T-cell (primary cell): ENCODE data around the gene SAMD4A. TPM values are rescaled to one million over a fixed set of nuclear protein-coding genes. Genes with fewer than 3 reads are reported as not detected.

ENCODE experiments used
- ATAC-seq, 4 experiments: fragments of 200-7000 bp in 3 of 4; fragments of 150-1000 bp in 1 of 4; cut with Tn5 transposase; replicated peaks in 1 of 4; 1 replicate in 3 of 4; 2 replicates in 1 of 4; pipeline ENCODE4 v1.10.0; 2021; ENCODE audit warnings: moderate library complexity in 3 of 4, mild to moderate bottlenecking in 2 of 4, moderate number of reproducible peaks in 1 of 4
- CTCF ChIA-PET, 2 donors: fragments of 300-600 bp; sonication (Branson Sonifier 250); formaldehyde crosslinking; loops; one replicate each; lab custom pipeline; 2022; ENCODE audit warnings: antibody characterized with exemption in 2 of 2; lab: Charles Lee
- POLR2A ChIA-PET, 2 donors: fragments of 300-600 bp; sonication (Branson Sonifier 250); formaldehyde crosslinking; loops; one replicate each; lab custom pipeline; 2022; ENCODE audit warnings: antibody characterized with exemption in 2 of 2; lab: Charles Lee
- DNase-seq, 35 experiments: peaks; one replicate each; pipeline versions ENCODE4 v3.0.0 to v3.0.0-alpha.2; 2013 to 2023
- H3K27ac ChIP-seq: one replicate; pipeline ENCODE4 v1.5.1; 2013; ENCODE audit warnings: low read length
- H3K27me3 ChIP-seq, 2 experiments: replicated peaks in 1 of 2; 1 replicate in 1 of 2; 2 replicates in 1 of 2; pipeline versions ENCODE4 v1.6.1 to v1.7.0; 2013; ENCODE audit warnings: low read length in 1 of 2, mixed read lengths in 1 of 2; ENCODE audit not compliant: control insufficient read depth in 2 of 2, insufficient read depth in 2 of 2; ENCODE audit errors: extremely low read depth in 1 of 2
- H3K36me3 ChIP-seq, 2 donors: 1 replicate in 1 of 2; 2 replicates in 1 of 2; pipeline versions ENCODE4 v1.6.1 to v1.7.0; 2013; ENCODE audit warnings: low read length in 1 of 2; ENCODE audit not compliant: control insufficient read depth in 2 of 2, insufficient read depth in 1 of 2; ENCODE audit errors: extremely low read depth in 1 of 2
- H3K4me1 ChIP-seq, 2 experiments: 1 replicate in 1 of 2; 2 replicates in 1 of 2; pipeline versions ENCODE4 v1.6.1 to v1.7.0; 2013; ENCODE audit warnings: low read length in 2 of 2, mixed read lengths in 1 of 2; ENCODE audit not compliant: insufficient read depth in 2 of 2, control insufficient read depth in 1 of 2; ENCODE audit errors: extremely low read depth in 1 of 2
- H3K4me3 ChIP-seq, 2 donors: 1 replicate in 1 of 2; 2 replicates in 1 of 2; pipeline versions ENCODE4 v1.5.1 to v1.7.0; 2013; ENCODE audit warnings: mild to moderate bottlenecking in 2 of 2, low read length in 1 of 2, moderate library complexity in 1 of 2; ENCODE audit not compliant: control insufficient read depth in 1 of 2; ENCODE audit errors: extremely low read depth in 1 of 2
- H3K9me3 ChIP-seq: 2 replicates; pipeline ENCODE4 v1.7.0; 2013
- H3K27ac Mint-ChIP-seq, 2 donors: one replicate each; pipeline ENCODE4 v1.8.0; 2020 to 2021; ENCODE audit warnings: mild to moderate bottlenecking in 2 of 2, mixed read lengths in 2 of 2
- H3K27me3 Mint-ChIP-seq, 2 donors: one replicate each; pipeline ENCODE4 v1.8.0; 2021 to 2022; ENCODE audit warnings: mixed read lengths in 2 of 2
- H3K36me3 Mint-ChIP-seq: one replicate; pipeline ENCODE4 v1.8.0; 2021; ENCODE audit warnings: mixed read lengths
- H3K4me1 Mint-ChIP-seq, 3 donors: one replicate each; pipeline ENCODE4 v1.8.0; 2020 to 2022; ENCODE audit warnings: mixed read lengths in 3 of 3, mild to moderate bottlenecking in 1 of 3
- H3K4me3 Mint-ChIP-seq, 3 donors: one replicate each; pipeline ENCODE4 v1.8.0; 2020 to 2022; ENCODE audit warnings: mild to moderate bottlenecking in 3 of 3, mixed read lengths in 3 of 3, moderate library complexity in 3 of 3
- H3K9me3 Mint-ChIP-seq, 3 donors: one replicate each; pipeline ENCODE4 v1.8.0; 2020 to 2022; ENCODE audit warnings: mixed read lengths in 3 of 3
- WGBS: methylation state at CpG from one replicate; pipeline ENCODE4 v1.1.5; 2013; ENCODE audit warnings: missing lambda C conversion rate; ENCODE audit not compliant: insufficient coverage; 5-methylcytosine and 5-hydroxymethylcytosine counted together
- total RNA-seq, 35 experiments: library from RNA in 6 of 35; stranded (reverse) in 6 of 35; fragments of 120-200 nt in 1 of 35; gene quantifications; one replicate each; pipeline versions ENCODE4 v1.2.1 to v1.2.4 and lab custom pipeline; 2013 to 2026

SAMD4A gene
- total RNA-seq, 5 donors from 2014 or later (not counting 1 experiment from before 2014, with no cell fraction given): 1.2 to 3.9 (median 1.3) TPM

GRCh38 chr14:54815515-54815914, 248.6 kb downstream of the SAMD4A start:
- H3K27ac Mint-ChIP-seq: no peak overlapping the region

GRCh38 chr14:54816450-54816849, 249.5 kb downstream of the SAMD4A start:
- no peak overlapping the region for H3K27ac ChIP-seq
- H3K27me3 ChIP-seq: peaks cover 0 to 2% of the 10 kb centered on the region in 2 experiments
- H3K4me3 ChIP-seq: no peak overlapping the region
- peaks cover 8 to 16% of the 10 kb centered on the region in 2 donors for H3K27me3 Mint-ChIP-seq
- H3K27ac Mint-ChIP-seq: no peak overlapping the region
- H3K4me3 Mint-ChIP-seq: no peak overlapping the region
- no peaks in the 10 kb centered on the region for H3K4me1 ChIP-seq
- ATAC-seq (no peak), DNase-seq (no peak)
- H3K4me1 Mint-ChIP-seq: no peaks in the 10 kb centered on the region
- WGBS: 80% methylated on average over 1 of the region's 1 CpG
- H3K36me3 Mint-ChIP-seq: no peaks in the 10 kb centered on the region
- H3K9me3 ChIP-seq: no peaks in the 10 kb centered on the region
- no peaks in the 10 kb centered on the region for H3K9me3 Mint-ChIP-seq
- ChIA-PET CTCF (interaction anchor here in 1 of 2 donors (1.3 kb wide), 1 partner anchor 12 kb away, joined by 5 read pairs; no protein-coding TSS in a partner anchor), POLR2A (no interaction called here)
- no peaks in the 10 kb centered on the region for H3K36me3 ChIP-seq

More at GRCh38 chr14:54815515-54815914, 248.6 kb downstream of the SAMD4A start:
- Histone ChIP-seq H3K4me1 (no peaks in the 10 kb centered on the region), H3K27me3 (peaks cover 0 to 2% of the 10 kb centered on the region in 2 experiments), H3K36me3 (no peaks in the 10 kb centered on the region), H3K4me3 (no peak overlapping the region), H3K27ac (no peak overlapping the region), H3K9me3 (no peaks in the 10 kb centered on the region)
- POLR2A ChIA-PET: no interaction called here
- H3K4me3 Mint-ChIP-seq: no peak overlapping the region
- H3K36me3 Mint-ChIP-seq: no peaks in the 10 kb centered on the region
- no peaks in the 10 kb centered on the region for H3K4me1 Mint-ChIP-seq
- no peaks in the 10 kb centered on the region for H3K9me3 Mint-ChIP-seq
- WGBS: 88% methylated on average over 3 of the region's 6 CpGs
- CTCF ChIA-PET: interaction anchor here (0.5 to 1.3 kb wide), 2 partner anchors 11 to 94 kb away, joined by 4 to 5 read pairs; no protein-coding TSS in a partner anchor
- no peak for ATAC-seq
- no peak for DNase-seq
- H3K27me3 Mint-ChIP-seq: peaks cover 6 to 16% of the 10 kb centered on the region in 2 donors

- H3K4me3 Mint-ChIP-seq: no peak overlapping the region
- Histone ChIP-seq H3K9me3 (no peaks in the 10 kb centered on the region), H3K4me3 (no peak overlapping the region), H3K36me3 (no peaks in the 10 kb centered on the region), H3K27me3 (peaks cover 0 to 2% of the 10 kb centered on the region in 2 experiments), H3K27ac (no peak overlapping the region), H3K4me1 (no peaks in the 10 kb centered on the region)
- CTCF ChIA-PET: no interaction called here
- no peaks in the 10 kb centered on the region for H3K4me1 Mint-ChIP-seq
- peaks cover 8 to 14% of the 10 kb centered on the region in 2 donors for H3K27me3 Mint-ChIP-seq
- no peak overlapping the region for H3K27ac Mint-ChIP-seq
- POLR2A ChIA-PET: no interaction called here
- no peaks in the 10 kb centered on the region for H3K36me3 Mint-ChIP-seq
- H3K9me3 Mint-ChIP-seq: peaks cover 0 to 3% (median 0%) of the 10 kb centered on the region in 3 donors
- ATAC-seq (no peak), DNase-seq (no peak)
- WGBS: 94% methylated on average over 3 of the region's 5 CpGs
Observed at GRCh38 chr14:54817506-54817905, 250.6 kb downstream of the SAMD4A start.

DNA sequence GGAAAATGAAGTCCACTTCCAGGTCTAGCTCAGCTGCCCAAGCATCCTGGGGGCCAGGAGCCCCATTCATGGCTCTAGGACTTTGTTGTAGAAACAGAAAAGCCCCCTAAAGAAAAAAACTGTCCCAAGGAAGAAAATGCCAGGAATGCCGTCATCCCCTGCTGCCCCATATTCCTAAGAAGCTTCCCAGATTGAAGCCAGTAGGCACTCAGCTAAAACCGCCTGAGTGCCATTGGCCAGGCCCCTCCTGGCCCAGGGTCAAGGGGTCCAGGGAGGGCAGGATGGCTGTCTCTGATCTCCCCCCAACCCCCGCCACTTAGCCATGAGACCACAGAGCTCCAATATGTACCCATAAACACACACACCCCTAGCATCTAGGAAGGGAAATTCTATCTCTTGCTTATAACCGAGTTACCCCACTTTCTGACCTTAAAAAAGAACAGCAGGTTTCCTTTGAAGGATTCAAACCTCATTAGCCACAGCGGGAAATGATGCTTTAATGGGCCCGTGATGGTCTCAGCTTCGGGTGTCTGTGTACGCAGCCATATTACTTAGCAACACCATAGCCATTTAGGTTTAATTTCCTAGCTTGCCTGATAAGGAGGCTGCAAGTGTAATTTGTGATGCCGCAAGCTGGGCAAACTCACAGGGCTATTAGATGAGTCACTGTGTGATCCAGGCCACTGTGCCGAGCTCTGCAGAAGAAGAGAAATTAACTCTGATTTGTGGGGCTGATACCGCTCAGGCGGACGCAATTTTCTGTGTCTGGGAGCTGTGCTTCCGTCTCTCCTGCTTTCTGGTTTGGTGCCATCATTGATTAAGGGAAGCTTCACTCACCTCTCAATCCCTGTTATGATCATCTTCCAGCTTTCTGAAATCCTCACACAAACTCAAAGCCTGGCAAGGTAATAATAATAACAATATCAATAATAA, 251.5 kb downstream of the SAMD4A start:
- Histone ChIP-seq H3K4me3 (no peak overlapping the region), H3K9me3 (no peaks in the 10 kb centered on the region), H3K27ac (no peak overlapping the region), H3K27me3 (peaks cover 0 to 2% of the 10 kb centered on the region in 2 experiments), H3K36me3 (no peaks in the 10 kb centered on the region), H3K4me1 (no peaks in the 10 kb centered on the region)
- DNase-seq (no peak), ATAC-seq (no peak)
- no peak overlapping the region for H3K4me3 Mint-ChIP-seq
- no peak overlapping the region for H3K27ac Mint-ChIP-seq
- WGBS: 80% methylated on average over 2 of the region's 14 CpGs
- CTCF ChIA-PET: no interaction called here
- H3K4me1 Mint-ChIP-seq: no peaks in the 10 kb centered on the region
- POLR2A ChIA-PET: no interaction called here
- no peaks in the 10 kb centered on the region for H3K36me3 Mint-ChIP-seq
- H3K9me3 Mint-ChIP-seq: peaks cover 0 to 5% (median 0%) of the 10 kb centered on the region in 3 donors
- peaks cover 8 to 11% of the 10 kb centered on the region in 2 donors for H3K27me3 Mint-ChIP-seq

GRCh38 chr14:54822685-54823084, 255.8 kb downstream of the SAMD4A start:
- peaks cover 10 to 11% of the 10 kb centered on the region in 2 donors for H3K27me3 Mint-ChIP-seq
- H3K27ac ChIP-seq: no peak overlapping the region
- no peak overlapping the region for H3K27ac Mint-ChIP-seq
- peaks cover 21 to 33% (median 25%) of the 10 kb centered on the region in 3 donors for H3K9me3 Mint-ChIP-seq
- peaks cover 0 to 2% of the 10 kb centered on the region in 2 experiments for H3K27me3 ChIP-seq
- ATAC-seq (no peak), DNase-seq (no peak)
- H3K4me1 ChIP-seq: no peaks in the 10 kb centered on the region
- no peak overlapping the region for H3K4me3 Mint-ChIP-seq
- H3K36me3 Mint-ChIP-seq: no peaks in the 10 kb centered on the region
- POLR2A ChIA-PET: no interaction called here
- H3K9me3 ChIP-seq: no peaks in the 10 kb centered on the region
- H3K4me1 Mint-ChIP-seq: no peaks in the 10 kb centered on the region
- H3K36me3 ChIP-seq: no peaks in the 10 kb centered on the region
- CTCF ChIA-PET: no interaction called here
- H3K4me3 ChIP-seq: no peak overlapping the region

- Histone ChIP-seq H3K4me1 (no peaks in the 10 kb centered on the region), H3K27ac (no peak overlapping the region), H3K27me3 (peaks cover 0 to 2% of the 10 kb centered on the region in 2 experiments), H3K36me3 (no peaks in the 10 kb centered on the region), H3K9me3 (no peaks in the 10 kb centered on the region), H3K4me3 (no peak overlapping the region)
- ChIA-PET POLR2A (no interaction called here), CTCF (no interaction called here)
- WGBS: no CpG with 5 or more reads among the region's 2 CpGs
- Mint-ChIP-seq H3K4me1 (no peaks in the 10 kb centered on the region), H3K27me3 (peaks cover 10 to 11% of the 10 kb centered on the region in 2 donors), H3K9me3 (peaks cover 21 to 33% (median 25%) of the 10 kb centered on the region in 3 donors), H3K4me3 (no peak overlapping the region), H3K36me3 (no peaks in the 10 kb centered on the region), H3K27ac (no peak overlapping the region)
- no peak for ATAC-seq
- DNase-seq: no peak
Observed at GRCh38 chr14:54823757-54824549, 257.0 kb downstream of the SAMD4A start.
